Stimulated activated CD8-positive, alpha-beta memory T cell treated with anti-CD3 and anti-CD28 coated beads, Interleukin-4, amount 100 ng/mL, for 4 hours (primary cell): ENCODE data around the gene GAS7.

Experiments
- DNase-seq, 2 donors: peaks; one replicate each; pipeline ENCODE4 v3.0.0-alpha.2; 2020; ENCODE audit warnings: low read depth in 2 of 2, low spot score in 1 of 2

GAS7 gene

GRCh38 chr17:10053782-10054540, 144.4 kb downstream of the GAS7 start:
- DNase-seq = no peak

GRCh38 chr17:10052106-10052813, 146.1 kb downstream of the GAS7 start:
- DNase-seq = no peak

GRCh38 chr17:10051112-10051511, 147.3 kb downstream of the GAS7 start:
- no peak for DNase-seq

- DNase-seq = no peak
Observed at GRCh38 chr17:10050597-10051101, 147.8 kb downstream of the GAS7 start.

GRCh38 chr17:10048629-10049350, 149.6 kb downstream of the GAS7 start:
- no peak for DNase-seq

GRCh38 chr17:10046786-10047785, 151.3 kb downstream of the GAS7 start:
- no peak for DNase-seq

GRCh38 chr17:10045871-10046658, 152.3 kb downstream of the GAS7 start:
- no peak for DNase-seq

- no peak for DNase-seq
Observed at GRCh38 chr17:10042589-10043244, 155.7 kb downstream of the GAS7 start.

- DNase-seq = no peak
Observed at GRCh38 chr17:10041916-10042588, 156.4 kb downstream of the GAS7 start.

- DNase-seq = no peak
Observed at GRCh38 chr17:10041287-10041612, 157.2 kb downstream of the GAS7 start.

GRCh38 chr17:10036511-10037061, 161.8 kb downstream of the GAS7 start:
- no peak for DNase-seq

- no peak for DNase-seq
Observed at GRCh38 chr17:10035885-10036284, 162.5 kb downstream of the GAS7 start.

GRCh38 chr17:10034719-10035475, 163.5 kb downstream of the GAS7 start:
- DNase-seq = no peak

GRCh38 chr17:10033959-10034358, 164.4 kb downstream of the GAS7 start:
- no peak for DNase-seq

GRCh38 chr17:10033449-10033848, 165.0 kb downstream of the GAS7 start:
- no peak for DNase-seq

GRCh38 chr17:10032118-10032852, 166.1 kb downstream of the GAS7 start:
- no peak for DNase-seq

- DNase-seq = no peak
Observed at GRCh38 chr17:10031606-10032005, 166.8 kb downstream of the GAS7 start.
